ENCODE results near the gene SYNGR3.
"Not testable (repeated sequence)": the region's sequence is repeated elsewhere in the genome, so short reads cannot be mapped to it uniquely, and the experiment has no call there.

Gene SYNGR3

DNA sequence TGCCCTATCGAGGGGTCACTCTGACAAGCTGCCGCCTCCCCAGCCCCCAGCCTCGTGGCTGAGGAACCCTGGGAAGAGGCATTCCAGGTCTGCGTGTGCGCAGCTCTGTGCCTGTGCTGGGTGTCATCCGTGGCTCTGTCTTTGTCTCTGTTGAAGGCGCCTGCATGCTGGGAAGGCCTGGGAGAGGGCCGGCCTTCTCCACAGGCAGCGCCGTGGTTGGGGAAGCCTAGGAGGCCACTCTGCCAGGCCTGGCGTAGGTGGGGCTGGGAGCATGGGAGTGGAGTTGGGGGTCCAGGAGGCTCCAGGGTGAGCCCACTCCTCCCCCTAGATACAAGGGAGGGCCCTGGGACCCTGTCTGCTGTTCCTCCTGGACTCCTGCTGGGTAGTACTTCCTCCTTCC is 40.3 kb downstream of the SYNGR3 start:
- DNase-seq = no peak

DNA sequence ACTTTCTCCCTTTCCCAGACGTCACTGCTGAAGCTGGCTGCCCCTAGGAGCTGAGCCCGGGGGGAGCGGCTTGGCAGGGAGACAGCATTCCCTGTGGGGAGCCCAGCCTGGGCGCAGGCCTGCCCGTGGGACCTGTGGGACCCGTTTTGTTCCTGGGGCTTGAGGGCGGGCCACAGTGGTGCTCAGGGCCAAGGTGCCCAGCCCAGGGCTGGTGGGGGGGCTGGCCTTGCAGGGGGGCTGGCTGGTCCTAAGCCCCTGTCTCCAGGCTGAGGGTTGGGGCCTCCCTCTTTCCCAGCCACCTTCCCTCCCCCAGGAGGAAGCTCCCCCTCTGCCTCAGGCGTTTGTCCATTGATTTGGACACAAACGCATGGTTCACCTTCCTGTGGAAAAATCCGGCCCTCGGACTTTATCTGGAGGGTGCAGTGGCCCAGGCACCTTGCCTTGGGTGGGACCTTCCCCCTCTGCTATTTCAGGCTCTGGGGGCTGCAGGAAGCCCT is 41.4 kb downstream of the SYNGR3 start:
- DNase-seq = no peak

DNA sequence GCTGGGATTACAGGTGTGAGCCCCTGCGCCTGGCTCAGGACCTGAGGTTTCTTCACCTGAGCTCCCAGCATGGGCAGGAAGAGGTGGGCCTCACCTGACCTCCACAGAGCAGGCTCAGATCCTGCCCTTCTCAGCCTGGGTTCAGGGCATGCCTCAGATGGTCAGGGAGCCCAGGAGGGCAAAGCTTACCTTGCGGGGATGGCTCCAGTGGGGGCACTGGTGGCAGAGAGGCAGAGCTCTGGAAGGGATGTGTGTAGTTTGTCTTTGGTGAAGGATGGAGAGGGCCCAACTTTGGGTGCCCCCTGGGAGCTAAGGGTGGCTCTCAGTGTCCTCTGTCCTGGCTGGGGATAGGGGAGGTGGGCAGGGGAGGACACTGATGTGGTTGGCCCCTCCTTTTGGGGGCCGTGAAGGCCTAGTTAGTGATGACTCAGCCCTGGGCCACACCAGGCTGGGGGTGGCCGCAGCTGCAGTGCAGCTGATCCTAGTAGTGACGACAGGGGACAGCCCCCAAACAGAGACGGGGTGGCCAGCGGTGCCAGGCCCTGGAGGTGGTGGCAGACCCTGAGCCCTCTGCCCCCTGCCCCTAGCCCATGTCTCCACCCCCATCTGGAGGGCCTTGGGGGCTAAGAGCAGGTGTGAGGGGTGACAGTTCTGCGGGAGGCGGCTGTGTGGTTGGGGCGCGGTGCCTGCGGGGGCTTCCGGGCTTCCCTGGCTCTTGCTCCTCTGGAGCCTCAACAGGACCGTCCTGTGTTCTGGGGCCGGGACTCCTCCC is 42.7 kb downstream of the SYNGR3 start:
- DNase-seq = no peak

DNA sequence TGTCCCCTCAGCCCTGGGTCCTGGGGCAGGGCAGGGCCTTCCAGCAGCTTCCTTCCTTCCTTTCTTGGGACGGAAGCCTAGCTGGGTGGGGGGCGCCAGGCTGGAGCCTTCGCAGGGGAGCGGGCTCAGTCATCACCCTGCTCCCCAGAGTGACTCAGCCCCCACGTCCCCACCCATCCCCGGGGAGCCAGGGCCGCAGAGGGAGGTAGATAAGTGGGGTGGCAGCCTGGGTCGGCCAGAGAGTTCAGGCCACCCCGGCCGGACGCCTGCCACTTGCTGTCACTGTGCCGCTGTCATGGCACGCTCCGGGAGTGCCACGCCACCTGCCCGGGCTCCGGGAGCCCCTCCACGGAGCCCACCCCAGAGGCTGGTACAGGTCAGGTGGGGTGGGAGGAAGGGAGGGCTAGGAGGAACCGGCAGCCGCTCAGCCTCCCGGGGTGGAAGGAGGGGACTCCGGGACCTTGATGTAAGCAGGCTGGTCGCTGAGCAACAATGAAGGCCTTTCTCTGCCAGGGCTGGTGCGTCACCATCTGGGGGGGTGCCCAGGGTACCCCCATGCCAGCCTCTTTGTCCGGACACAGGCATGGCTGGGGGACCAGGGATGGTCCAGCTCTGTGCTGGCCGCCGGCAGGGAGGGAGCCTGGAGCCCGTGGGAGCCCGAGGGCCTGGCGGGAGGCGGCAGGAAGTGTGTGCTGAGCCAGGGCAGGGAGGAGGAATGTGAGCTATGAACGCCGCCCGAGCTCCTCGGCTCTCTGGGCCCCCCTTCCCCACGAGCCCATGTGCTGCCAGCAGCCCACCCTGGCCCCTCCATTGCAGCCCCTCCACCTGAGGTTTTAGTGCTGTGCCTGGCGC is 43.5 kb downstream of the SYNGR3 start:
- no peak for DNase-seq

DNA sequence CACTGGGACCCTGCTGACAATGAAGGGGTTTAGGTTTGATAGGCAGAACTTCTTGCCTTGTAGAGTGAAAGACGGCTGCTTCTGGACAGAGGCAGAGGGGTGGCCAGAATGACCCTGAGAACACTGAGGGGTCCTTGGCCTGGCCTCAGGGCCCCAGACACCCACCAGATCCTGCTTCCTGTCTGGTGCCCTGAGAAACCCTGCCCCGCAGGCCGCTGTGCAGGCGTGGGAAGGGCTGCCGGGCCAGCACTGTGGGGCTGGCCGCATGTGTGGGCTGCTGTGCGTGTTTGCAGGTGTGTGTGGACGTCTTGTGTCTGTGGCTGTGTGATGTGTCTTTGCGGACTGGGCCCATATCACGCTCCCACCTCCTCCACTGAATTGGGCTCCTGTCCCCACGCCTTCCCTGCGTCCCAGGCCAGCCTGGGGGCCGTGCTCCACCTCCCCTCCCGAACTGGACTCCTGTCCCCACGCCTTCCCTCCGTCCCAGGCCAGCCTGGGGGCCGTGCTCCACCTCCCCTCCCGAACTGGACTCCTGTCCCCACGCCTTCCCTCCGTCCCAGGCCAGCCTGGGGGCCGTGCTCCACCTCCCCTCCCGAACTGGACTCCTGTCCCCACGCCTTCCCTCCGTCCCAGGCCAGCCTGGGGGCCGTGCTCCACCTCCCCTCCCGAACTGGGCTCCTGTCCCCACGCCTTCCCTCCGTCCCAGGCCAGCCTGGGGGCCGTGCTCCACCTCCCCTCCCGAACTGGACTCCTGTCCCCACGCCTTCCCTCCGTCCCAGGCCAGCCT is 44.3 kb downstream of the SYNGR3 start:
- not testable (repeated sequence) for DNase-seq

DNA sequence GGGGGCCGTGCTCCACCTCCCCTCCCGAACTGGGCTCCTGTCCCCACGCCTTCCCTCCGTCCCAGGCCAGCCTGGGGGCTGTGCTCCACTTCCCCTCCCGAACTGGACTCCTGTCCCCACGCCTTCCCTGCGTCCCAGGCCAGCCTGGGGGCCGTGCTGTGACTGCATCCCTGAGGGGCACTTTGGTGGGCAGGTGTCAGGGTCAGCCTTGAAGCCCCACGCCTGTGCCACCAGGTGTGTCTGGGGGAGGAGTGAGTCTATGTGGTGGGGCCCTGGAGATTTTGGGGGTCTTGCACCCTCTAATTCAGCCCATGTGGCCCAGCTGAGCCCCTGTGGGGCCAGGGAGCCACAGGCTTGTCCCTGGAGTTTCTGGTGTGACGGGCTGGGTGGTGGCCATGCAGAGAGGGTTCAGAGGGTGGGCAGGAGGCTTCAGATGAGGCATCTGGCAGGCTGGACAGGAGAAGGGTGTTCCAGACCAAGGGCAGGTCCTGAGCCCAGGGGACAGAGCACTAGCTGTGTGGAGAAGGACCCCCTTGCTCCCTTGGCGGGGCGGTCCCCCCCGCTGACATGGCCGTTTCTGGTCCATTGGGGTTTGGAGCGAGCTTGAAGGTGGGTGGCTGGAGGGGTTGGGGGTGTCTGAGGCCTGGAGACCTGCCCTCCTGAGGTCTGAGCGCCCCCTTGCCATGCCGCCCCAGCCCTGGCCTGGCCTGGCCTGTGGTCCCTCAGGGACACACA is 45.1 kb downstream of the SYNGR3 start:
- DNase-seq = no peak

DNA sequence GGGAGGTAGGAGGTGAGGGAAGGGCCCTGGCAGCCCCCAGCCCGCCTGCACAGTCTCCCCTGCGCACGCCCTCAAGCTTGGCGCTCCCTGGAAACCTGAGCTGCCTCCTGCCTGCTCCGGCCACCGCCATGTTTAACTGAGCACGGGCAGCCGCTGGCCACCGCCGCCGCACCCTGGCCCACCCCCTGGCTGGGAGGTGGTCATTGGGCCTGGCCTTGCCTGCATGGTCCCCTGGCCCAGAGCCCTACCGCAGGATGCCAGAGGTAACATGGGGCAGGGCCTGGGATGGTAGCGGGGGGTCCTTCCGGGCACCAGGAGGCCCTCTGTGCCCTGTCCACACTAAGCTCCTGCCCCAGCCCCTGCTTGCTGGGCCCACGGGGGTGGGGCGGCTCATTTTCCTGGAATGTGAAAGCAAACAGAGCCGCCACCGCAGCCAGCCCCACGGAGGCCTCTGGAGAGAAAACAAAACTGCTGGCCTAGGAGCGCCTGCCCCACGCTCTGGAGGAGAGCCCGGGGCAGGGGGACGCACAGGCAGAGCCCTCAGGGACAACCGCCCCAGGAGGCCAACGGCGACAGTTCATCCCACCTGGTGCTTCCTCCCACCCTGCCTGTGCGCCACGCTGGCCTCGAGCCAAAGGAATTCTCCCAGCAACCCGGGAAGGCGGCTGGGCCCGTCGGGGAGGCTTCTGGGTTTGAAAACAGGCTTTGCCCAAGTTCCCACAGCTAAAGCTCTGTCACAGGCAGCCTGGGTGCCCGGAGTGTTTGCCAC is 45.8 kb downstream of the SYNGR3 start:
- no peak for DNase-seq

DNA sequence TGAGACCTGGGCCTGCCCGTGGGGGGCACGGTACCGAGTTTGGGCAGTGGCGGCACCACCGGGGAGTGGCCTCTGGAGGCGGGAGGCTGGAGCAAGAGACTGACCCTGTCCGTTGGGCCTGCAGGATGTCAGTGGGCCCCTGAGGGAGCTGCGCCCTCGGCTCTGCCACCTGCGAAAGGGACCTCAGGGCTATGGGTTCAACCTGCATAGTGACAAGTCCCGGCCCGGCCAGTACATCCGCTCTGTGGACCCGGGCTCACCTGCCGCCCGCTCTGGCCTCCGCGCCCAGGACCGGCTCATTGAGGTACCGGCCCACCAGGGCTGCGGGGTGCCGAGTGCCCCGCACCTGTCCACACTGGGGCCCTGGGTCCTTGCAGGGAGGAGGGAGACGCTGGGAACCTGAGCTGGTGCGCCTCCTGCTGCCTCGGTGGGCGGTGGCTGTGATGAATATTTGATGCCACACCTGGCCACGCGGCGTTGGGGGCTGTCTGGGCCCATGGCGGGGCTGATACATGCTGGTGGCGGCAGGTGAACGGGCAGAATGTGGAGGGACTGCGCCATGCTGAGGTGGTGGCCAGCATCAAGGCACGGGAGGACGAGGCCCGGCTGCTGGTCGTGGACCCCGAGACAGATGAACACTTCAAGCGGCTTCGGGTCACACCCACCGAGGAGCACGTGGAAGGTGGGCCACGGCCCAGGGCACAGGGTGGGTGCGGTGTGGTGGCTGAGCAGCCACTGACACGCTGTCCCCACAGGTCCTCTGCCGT is 46.6 kb downstream of the SYNGR3 start:
- no peak for DNase-seq

DNA sequence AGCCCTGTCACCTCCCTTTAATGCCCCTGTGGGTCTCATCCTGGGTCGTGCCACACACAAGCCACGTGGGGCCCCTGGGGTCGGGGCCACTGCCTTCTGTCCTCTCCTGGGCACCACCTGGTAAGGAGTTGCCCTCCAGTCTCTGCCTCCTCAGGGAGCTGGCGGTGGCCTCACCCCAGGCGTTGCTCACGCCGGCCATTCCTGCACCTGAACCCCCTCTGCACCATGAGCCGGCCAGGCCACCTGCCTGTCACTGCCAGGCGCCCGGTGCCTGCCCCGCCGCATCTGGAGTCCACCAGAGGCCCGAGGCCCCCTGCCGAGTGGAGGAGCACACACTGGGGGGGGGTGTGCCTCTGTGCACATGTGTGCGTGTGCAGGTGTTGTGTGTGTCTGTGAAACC is 47.3 kb downstream of the SYNGR3 start:
- no peak for DNase-seq

DNA sequence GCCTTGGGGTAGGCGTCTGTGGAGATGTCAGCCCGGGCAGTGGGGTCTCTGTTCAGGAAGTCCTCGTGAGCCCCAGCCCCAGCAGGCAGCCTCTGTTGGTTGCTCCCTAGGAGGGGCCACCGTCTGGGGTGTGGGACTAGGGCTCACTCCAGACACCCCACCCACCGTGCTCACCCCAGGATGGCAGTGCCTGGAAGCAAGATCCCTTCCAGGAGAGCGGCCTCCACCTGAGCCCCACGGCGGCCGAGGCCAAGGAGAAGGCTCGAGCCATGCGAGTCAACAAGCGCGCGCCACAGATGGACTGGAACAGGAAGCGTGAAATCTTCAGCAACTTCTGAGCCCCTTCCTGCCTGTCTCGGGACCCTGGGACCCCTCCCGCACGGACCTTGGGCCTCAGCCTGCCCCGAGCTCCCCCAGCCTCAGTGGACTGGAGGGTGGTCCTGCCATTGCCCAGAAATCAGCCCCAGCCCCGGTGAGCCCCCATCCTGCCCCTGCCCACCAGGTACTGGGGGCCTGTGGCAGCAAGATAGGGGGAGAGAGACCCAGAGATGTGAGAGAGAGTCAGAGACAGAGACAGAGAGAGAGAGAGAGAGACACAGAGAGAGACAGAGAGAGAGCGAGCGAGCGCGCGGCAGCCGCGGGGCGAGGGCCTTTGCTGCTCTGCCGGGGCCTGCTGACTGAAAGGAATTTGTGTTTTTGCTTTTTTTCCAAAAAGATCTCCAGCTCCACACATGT is 48.0 kb downstream of the SYNGR3 start:
- no peak for DNase-seq

DNA sequence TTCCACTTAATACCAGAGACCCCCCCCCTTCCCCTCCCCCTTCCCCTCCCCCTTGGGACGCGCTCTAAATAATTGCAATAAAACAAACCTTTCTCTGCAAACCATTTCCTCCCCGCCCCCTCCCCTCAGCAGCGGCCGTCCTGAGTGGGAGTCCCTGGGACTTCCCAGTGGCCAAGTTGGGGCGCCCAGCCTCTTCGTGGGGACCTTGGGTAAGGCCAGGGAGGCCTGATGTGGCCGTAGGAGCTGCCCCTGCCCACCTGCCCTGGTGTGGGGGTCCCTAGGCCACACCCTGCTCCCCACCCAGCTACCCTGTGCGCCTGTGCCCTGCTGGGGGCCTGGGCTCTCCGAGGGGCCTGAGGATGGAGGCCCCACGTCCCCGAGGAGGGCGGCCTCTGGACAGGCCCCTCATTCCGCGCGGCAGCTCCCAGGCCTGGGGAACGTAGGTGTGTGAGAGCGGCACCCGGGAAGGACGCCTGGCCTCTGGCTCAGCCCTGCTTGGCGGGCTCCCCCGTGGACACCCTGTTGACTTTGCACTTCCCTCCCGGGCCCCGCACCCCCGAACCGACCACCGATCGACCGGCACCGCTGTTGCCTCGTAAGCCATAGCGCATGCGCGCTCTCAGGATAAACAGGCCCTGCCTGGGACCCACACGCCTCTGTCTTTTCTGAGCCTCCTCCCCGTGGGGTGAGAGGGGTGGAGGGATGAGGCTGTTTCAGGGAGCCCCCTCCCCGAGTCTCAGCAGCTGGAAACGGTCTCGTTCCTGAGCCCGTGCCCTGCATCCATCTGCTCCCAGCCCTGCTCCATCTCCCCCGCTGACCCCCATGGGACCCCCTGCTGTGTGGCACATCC is 48.8 kb downstream of the SYNGR3 start:
- DNase-seq = no peak

DNA sequence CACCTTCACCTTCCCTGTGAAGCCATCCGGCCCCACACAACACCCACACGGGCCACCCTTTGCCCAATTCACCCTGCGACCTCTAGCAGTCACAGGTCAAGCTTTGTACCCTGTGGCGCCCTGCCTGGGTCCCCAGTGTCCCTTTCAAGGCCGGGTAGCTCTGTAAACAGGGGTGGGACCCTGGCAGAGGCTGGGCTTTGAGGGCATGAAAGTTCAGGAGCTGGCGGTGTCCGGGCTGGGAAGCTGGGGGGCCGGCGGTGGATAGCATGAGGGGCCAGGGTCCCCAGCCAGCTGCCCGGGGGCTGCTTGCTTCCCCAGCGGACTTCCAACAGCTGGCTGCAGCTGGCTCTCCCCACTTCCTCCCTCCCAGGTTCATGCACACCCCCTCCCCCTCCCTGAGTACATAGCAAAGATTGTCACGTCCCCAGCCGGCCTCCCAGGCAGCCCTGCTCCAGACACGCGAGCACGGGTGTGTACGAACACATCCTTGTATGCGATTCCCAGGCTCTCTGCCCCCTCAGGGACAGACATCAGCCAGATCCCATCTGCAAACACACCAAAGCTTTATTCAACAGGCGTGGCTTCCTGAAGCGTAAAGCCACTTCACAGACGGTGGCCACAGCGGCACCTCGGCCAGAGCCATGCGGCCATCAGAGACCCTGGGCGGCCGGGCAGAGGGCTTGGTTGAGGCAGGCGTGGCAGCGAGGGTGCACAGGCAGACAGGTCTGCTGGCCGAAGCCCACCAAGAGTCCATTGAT is 49.7 kb downstream of the SYNGR3 start:
- no peak for DNase-seq

DNA sequence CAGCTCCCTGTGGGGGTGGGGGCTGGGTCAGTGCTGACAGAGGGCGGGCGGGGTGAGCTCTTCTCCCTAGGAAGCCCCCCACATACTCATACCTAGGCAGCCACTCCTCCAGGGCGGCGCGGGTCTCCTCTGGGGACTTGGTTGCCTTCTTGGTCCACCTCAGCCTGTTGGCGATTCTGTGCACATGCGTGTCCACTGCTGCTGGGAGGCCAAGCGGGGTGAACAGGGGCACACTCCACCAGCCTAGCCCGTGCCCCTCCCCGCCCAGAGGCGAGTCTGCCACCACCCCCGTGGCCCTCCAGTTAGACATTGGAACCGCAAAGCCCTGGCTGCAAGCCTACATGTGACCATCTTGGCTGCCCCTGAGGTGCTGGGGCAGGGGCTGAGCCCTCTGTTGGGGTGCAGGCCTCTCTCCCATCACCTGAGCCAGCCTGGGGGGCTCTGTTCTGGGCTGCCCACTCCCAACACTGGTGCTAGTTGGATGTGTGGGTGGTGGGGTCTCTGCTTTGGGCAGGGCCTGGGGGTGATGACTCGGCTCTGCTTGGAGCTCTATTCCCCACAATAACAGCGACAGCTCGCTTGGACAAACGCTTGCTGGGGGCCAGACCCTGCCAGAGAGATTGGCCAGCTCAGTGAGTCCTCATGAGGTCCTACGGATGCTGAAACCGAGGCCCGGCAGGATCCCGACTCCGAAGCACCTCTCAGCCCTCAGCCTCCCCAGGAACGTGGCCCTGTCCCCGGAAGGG is 50.4 kb downstream of the SYNGR3 start:
- no peak for DNase-seq

DNA sequence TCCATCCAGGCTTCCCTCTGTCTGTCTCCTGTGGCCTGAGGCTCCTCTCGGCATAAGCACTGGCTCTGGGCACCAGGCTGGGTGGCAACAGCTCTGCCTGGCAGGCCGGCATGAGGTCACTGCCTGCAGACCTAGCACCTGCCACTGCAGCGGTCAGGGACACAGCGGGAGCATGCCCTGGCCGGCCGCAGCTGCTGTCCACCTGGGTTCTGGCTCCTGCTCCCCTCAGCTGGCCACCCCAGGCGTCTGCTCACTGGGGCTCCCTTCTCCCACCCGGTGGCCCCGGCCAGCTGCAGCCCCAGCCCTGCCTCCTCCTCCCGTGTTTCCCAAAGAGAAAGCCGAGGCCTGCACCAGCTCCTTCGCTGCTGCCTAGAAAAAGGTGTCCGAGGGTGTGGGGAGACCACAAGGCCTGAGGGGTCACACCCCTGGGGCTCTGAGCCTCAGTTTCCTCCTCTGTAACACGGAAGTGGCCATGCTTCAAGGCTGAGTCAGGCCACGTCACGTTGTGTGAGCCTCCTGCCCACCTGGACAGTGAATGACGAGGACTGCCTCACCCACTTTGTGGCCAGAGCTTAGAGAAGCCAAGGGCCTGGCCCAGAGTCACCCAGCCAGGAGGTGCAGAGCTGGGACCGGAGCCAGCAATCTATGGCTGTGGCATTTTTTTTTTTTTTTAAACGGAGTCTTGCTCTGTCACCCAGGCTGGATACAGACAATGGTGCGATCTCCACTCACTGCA is 51.2 kb downstream of the SYNGR3 start:
- DNase-seq = no peak

DNA sequence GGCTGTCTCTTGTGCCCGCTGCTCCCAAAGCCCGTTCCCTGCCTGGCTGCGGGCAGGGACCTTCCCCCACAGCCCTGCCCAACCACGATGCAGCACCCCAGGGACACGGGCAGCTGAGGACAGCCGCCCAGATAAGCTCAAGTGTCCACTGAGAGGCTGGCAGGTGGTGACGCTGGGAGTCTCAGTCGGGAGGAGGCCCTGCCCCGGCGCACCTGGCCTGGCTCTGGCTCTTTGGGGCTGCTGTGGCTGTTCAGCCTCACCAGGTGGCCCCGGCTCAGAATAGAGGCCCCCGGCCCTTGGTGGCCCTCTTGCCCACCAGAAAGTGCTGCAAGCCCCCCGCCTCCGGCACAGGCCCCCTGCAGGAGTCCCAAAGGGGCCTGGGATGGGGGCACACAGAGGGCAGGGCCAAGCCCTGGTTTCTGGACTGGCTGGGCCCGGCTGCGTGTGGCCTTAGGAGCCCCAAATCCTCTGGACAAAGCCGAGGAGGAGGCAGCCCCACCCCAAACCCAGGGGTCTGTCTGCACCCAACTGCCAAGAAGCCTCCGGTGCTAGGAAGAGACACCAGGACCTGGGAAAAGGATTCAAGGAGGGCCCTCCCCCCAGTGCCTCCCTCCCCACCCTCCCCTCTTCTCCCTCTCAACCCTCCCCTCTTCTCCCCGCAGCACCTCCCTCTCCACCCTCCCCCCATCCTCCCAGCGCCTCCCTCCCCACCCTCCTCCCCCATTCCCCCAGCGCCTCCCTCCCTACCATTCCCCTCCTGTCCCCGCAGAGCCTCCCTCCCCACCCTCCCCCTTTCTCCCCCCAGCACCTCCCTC is 52.6 kb downstream of the SYNGR3 start:
- peak; percentile 93 for DNase-seq

Measured in NCI-H187 treated with DMSO at 0.1 percent for 48 hours (cell line).